Activated CD4-positive, alpha-beta T cell treated with anti-CD3 and anti-CD28 coated beads, Interleukin-2, amount 10 ng/mL, durations not matched to agents 24 days and 14 days (primary cell): Measurements from ENCODE around the gene COL26A1. TPM values are rescaled to one million over a fixed set of nuclear protein-coding genes. Genes with fewer than 3 reads are reported as not detected.
"Not testable (repeated sequence)": the region's sequence is repeated elsewhere in the genome, so short reads cannot be mapped to it uniquely, and the experiment has no call there.

Experiments used
- DNase-seq: peaks from one replicate; pipeline ENCODE4 v3.0.0; 2022
- H3K27ac Mint-ChIP-seq: one replicate; pipeline ENCODE4 v1.8.0; 2022; ENCODE audit warnings: mild to moderate bottlenecking, mixed read lengths
- H3K27me3 Mint-ChIP-seq: one replicate; pipeline ENCODE4 v1.8.0; 2022; ENCODE audit warnings: mixed read lengths
- H3K36me3 Mint-ChIP-seq: one replicate; pipeline ENCODE4 v1.8.0; 2022; ENCODE audit warnings: low read depth, mild to moderate bottlenecking, mixed read lengths
- H3K4me1 Mint-ChIP-seq: one replicate; pipeline ENCODE4 v1.8.0; 2021; ENCODE audit warnings: mixed read lengths
- H3K4me3 Mint-ChIP-seq: one replicate; pipeline ENCODE4 v1.8.0; 2022; ENCODE audit warnings: mild to moderate bottlenecking, moderate library complexity, mixed read lengths
- H3K9me3 Mint-ChIP-seq: one replicate; pipeline ENCODE4 v1.8.0; 2021; ENCODE audit warnings: mixed read lengths
- intact Hi-C: fragments of 100-400 bp; cut with micrococcal nuclease; formaldehyde crosslinking; loops from one replicate; pipeline ENCODE4 v1.15.1; 2023
- total RNA-seq: library from RNA; stranded (reverse); gene quantifications from 2 replicates; pipeline ENCODE4 v1.2.3, GENCODE V29; 2022

The COL26A1 gene
- total RNA-seq, 1 donor from 2014 or later, result not detected

- Mint-ChIP-seq H3K4me1 (no peaks in the 10 kb centered on the region), H3K36me3 (no peaks in the 10 kb centered on the region), H3K4me3 (no peak overlapping the region), H3K9me3 (no peaks in the 10 kb centered on the region), H3K27me3 (no peaks in the 10 kb centered on the region), H3K27ac (no peak overlapping the region)
- intact Hi-C loops, result no loop called here
- DNase-seq, result no peak
Measured at GRCh38 chr7:101595766-101596537, 233.3 kb downstream of the COL26A1 start.

DNA sequence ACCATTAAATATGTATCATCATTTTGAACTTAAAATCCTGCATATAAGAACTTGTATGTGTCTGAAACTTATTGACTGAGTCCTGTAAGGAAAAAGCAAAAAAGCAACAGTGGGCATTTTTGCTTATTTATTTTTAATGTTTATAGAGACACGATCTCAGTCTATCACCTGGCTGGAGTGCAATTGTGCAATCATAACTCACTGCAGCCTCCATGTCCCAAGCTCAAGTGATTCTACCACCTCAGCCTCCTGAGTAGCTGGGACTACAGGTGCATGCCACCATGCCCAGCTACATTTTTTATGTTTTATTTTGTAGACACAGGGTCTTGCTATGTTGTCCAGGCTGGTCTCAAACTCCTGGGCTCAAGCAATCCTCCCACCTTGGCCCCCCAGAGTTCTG, 234.2 kb downstream of the COL26A1 start:
- H3K4me1 Mint-ChIP-seq, result no peaks in the 10 kb centered on the region
- no peaks in the 10 kb centered on the region for H3K36me3 Mint-ChIP-seq
- H3K27ac Mint-ChIP-seq, result no peak overlapping the region
- intact Hi-C loops, result no loop called here
- H3K9me3 Mint-ChIP-seq, result no peaks in the 10 kb centered on the region
- H3K4me3 Mint-ChIP-seq, result no peak overlapping the region
- no peak for DNase-seq
- no peaks in the 10 kb centered on the region for H3K27me3 Mint-ChIP-seq

DNA sequence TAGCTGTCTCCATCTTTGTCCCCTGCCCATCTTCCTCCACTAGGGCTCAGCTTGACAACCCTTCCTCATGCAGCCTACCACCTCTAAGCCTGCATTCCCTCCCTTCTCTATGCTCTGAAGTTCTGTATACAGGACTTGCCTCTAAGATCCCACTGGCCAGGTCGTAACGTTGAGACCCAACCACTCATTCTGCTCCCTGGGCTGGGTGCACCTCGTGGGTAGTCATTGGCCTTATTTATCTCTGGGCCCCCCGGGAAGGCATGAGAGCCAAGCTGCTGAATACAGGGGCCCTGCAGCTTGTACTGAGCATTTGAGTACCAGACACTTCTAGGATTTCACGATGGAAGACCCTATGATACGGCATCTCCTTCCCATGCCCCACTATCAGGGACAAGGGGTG, 235.3 kb downstream of the COL26A1 start:
- Mint-ChIP-seq H3K27ac (no peak overlapping the region), H3K4me1 (no peaks in the 10 kb centered on the region), H3K36me3 (no peaks in the 10 kb centered on the region), H3K9me3 (no peaks in the 10 kb centered on the region), H3K4me3 (no peak overlapping the region), H3K27me3 (no peaks in the 10 kb centered on the region)
- intact Hi-C loops, result no loop called here
- DNase-seq, result no peak

- Mint-ChIP-seq H3K36me3 (no peaks in the 10 kb centered on the region), H3K27me3 (no peaks in the 10 kb centered on the region), H3K9me3 (no peaks in the 10 kb centered on the region), H3K27ac (no peak overlapping the region), H3K4me3 (no peak overlapping the region), H3K4me1 (no peaks in the 10 kb centered on the region)
- intact Hi-C loops, result no loop called here
- DNase-seq, result no peak
Measured at GRCh38 chr7:101598422-101598985, 235.8 kb downstream of the COL26A1 start.

GRCh38 chr7:101598986-101599771, 236.5 kb downstream of the COL26A1 start:
- intact Hi-C loops, result no loop called here

DNA sequence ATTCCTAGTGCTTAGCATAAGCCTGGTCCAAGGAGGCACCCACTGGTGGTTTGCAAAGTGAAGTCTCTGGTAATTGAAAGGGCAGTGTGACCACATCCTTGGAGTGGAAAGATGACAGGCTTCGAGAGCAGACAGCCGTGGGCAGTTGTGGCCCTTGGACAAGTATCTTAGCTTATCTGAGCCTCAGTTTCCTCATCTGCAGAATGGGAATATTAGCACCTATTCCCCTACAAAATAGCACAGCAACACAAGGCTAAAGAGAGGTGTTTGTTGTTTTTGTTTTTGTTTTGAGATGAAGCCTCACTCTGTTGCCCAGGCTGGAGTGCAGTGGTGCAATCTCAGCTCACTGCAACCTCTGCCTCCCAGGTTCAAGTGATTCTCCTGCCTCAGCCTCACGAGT, 237.1 kb downstream of the COL26A1 start:
- no peaks in the 10 kb centered on the region for H3K36me3 Mint-ChIP-seq
- no peaks in the 10 kb centered on the region for H3K9me3 Mint-ChIP-seq
- intact Hi-C loops, result no loop called here
- no peaks in the 10 kb centered on the region for H3K4me1 Mint-ChIP-seq
- H3K27me3 Mint-ChIP-seq, result no peaks in the 10 kb centered on the region
- DNase-seq, result no peak
- no peak overlapping the region for H3K4me3 Mint-ChIP-seq
- no peak overlapping the region for H3K27ac Mint-ChIP-seq

More at GRCh38 chr7:101598986-101599771, 236.5 kb downstream of the COL26A1 start:
- H3K9me3 Mint-ChIP-seq, result no peaks in the 10 kb centered on the region
- H3K4me3 Mint-ChIP-seq, result no peak overlapping the region
- H3K4me1 Mint-ChIP-seq, result no peaks in the 10 kb centered on the region
- H3K36me3 Mint-ChIP-seq, result no peaks in the 10 kb centered on the region
- no peak for DNase-seq
- H3K27ac Mint-ChIP-seq, result no peak overlapping the region
- H3K27me3 Mint-ChIP-seq, result no peaks in the 10 kb centered on the region

DNA sequence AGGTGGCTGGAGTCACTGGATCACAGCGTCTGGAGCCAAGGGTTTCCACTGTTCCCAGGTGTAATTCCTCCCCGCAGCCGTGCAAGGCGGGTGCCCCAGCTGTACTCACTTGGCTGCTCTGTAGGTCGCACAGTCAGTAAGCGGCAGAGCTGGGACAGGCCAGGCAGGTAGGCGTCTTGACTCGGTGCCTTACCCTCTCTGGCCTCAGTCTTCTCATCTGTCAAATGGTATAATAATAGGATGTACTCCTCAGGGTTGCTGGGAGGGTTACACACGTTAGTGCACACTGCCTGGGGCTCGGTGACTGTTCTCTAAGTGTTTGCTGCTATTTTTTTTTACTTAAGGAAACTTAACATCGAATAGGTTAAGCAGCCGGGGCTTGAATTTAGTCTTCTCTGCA, 239.4 kb downstream of the COL26A1 start:
- Mint-ChIP-seq H3K36me3 (no peaks in the 10 kb centered on the region), H3K9me3 (no peaks in the 10 kb centered on the region), H3K27ac (no peak overlapping the region), H3K27me3 (no peaks in the 10 kb centered on the region), H3K4me1 (no peaks in the 10 kb centered on the region), H3K4me3 (no peak overlapping the region)
- intact Hi-C loops, result loop anchor here (1.0 kb wide), 1 partner anchor 670 kb away; no protein-coding TSS in a partner anchor
- no peak for DNase-seq

DNA sequence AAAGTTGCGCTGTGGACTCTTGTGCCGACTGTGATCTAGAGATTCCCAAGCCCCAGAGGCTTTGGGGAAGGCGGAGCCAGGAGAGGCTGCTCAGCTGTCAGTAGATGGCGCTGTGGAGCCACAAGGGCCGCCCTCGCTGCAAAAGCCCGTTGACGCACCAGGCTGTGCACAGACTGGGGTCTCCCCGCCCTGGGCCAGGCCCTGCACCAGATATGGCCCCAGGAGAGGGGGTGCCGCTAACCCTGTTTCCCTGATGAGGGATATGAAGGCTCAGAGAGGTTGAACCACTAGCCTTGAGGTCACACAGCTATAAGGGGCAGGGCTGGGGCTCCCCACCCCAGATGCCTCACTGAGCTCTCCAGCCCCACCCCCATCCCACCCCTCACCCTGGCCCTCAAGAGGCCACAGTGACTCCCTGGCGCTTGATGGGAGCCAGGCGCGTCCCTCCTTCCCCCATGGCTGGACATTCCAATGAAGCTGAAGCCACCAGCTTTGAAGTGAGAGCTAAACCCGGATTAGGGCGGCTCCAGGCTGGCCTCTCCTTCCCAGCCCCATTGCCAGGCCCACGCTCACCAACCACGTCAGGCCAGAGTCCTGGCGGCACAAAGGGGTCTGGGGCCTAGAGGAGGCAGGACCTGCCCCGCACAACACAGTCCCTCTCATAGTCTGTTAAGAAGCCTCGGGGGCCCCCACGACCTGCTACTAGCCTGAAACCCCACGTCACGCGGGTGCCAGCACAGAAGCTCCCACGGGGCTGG, 240.0 kb downstream of the COL26A1 start:
- Mint-ChIP-seq H3K36me3 (no peaks in the 10 kb centered on the region), H3K4me3 (no peak overlapping the region), H3K9me3 (no peaks in the 10 kb centered on the region), H3K27me3 (no peaks in the 10 kb centered on the region), H3K4me1 (no peaks in the 10 kb centered on the region), H3K27ac (no peak overlapping the region)
- peak; percentile 91 for DNase-seq
- intact Hi-C loops, result loop anchor here (1.0 kb wide), 1 partner anchor 670 kb away; no protein-coding TSS in a partner anchor

DNA sequence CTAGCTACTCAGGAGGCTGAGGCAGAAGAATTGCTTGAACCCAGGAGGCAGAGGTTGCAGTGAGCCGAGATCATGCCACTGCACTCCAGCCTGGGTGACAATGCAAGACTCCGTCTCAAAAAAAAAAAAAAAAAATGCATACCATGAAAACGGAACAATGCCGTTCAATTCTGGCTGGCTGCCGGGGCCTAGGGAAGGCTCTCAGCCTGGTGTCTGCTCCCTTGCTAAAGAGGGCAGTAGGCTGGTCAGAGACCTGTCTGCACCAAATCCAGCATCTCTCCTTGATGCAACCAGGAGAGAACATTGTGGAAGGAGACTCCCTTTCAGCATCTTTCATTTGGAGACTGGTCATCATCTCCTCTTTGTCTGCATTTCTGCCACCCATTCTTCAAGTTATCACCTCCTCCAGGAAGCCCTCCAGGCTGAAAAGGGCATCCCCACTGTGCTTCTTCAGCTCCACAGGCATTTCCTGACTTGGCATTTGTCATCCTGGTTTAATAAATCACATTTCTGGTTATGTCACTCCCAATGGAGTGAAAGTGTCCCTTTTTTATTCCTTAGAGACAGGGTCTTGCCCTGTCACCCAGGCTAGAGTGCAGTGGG, 241.8 kb downstream of the COL26A1 start:
- Mint-ChIP-seq H3K4me3 (no peak overlapping the region), H3K36me3 (no peaks in the 10 kb centered on the region), H3K27ac (no peak overlapping the region), H3K9me3 (no peaks in the 10 kb centered on the region), H3K4me1 (no peaks in the 10 kb centered on the region), H3K27me3 (no peaks in the 10 kb centered on the region)
- intact Hi-C loops, result no loop called here
- no peak for DNase-seq

GRCh38 chr7:101604934-101605332, 242.3 kb downstream of the COL26A1 start:
- DNase-seq, H3K36me3 Mint-ChIP-seq, intact Hi-C loops, H3K4me1 Mint-ChIP-seq, H3K27ac Mint-ChIP-seq, H3K4me3 Mint-ChIP-seq, H3K27me3 Mint-ChIP-seq, H3K9me3 Mint-ChIP-seq: not testable (repeated sequence)

DNA sequence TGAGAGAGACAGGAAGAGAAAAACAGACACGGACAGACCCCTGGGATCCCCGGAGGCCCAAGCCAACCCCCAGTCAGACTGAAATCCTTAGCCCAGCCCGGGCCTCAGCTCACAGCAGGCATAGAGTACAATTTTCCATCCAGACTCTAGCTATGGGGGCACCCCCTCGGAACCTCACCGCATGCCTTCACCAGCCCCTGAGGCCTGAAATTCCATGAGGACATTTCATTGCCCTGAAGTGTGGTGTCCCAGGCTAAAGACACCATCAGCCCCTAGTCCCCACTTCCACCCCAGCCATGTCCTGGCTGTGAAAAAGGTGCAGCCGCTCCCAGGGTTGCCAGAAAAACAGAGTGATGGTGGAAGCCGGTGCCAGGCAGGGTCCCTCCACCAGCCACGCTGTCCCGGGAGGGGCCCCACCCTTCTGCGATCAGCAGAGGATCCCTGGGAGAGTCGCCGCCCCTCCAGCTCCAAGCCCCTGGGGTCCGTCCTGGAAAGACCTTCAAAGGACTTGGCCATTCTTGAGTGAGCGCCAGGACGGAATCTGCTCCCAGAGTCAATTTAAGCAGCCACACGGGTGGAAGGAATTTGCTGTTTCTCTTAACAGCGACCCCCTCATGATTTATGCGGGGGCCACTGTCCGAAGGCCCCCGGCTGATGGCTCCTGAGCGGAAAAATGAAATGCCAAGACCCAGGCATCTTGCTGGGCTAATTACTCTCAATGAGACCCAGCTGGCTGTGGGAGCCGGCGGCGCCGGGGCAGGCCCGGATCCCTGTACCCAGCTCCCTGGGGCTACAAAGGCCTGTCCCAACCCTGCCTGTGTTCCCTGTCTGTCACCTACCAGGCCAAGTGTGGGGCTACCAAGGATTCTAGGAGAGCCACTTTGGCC, 243.2 kb downstream of the COL26A1 start:
- Mint-ChIP-seq H3K27me3 (no peaks in the 10 kb centered on the region), H3K27ac (no peak overlapping the region), H3K9me3 (no peaks in the 10 kb centered on the region), H3K36me3 (no peaks in the 10 kb centered on the region), H3K4me3 (no peak overlapping the region), H3K4me1 (no peaks in the 10 kb centered on the region)
- no peak for DNase-seq
- intact Hi-C loops, result no loop called here

DNA sequence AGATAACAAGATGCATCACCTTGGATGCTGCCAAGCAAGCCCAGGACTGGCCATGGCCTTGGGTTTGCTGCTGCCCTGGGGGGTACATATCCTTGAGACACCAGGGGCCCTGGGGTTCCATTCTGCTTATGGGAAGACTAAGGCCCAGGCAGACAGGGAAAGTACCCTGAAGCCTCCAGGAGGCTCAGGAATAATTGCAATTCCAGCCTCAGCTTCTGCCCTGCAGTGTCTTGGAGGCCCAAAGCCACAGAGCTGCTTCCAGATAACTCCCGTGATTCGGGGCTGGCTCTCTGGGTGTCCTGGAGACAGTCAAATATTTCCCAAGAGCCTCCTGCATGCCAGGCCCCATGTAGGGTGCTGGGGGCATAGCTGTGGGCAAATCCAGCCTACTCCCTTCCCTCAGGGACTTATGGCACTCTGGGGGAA, 243.8 kb downstream of the COL26A1 start:
- Mint-ChIP-seq H3K36me3 (no peaks in the 10 kb centered on the region), H3K27ac (no peak overlapping the region), H3K4me1 (no peaks in the 10 kb centered on the region), H3K9me3 (no peaks in the 10 kb centered on the region), H3K4me3 (no peak overlapping the region), H3K27me3 (no peaks in the 10 kb centered on the region)
- intact Hi-C loops, result no loop called here
- DNase-seq, result no peak
